ENCODE measurements around the gene CD53.

- TF ChIP-seq CTCF (conservative IDR thresholded peaks at IDR 0.05; ENCODE audit: low read depth, low read length), result no peak
- no peak for TF ChIP-seq POLR2A (IDR thresholded peaks at IDR 0.05; ENCODE audit: low read depth, low read length)
- no peak for TF ChIP-seq MXI1 (IDR thresholded peaks at IDR 0.05; ENCODE audit: borderline replicate concordance, low read depth, low read length)
- no peak for TF ChIP-seq BHLHE40 (IDR thresholded peaks at IDR 0.05; ENCODE audit: low read depth, low read length)
- TF ChIP-seq CHD1 (IDR thresholded peaks at IDR 0.05; ENCODE audit: low read depth, low read length), result no peak
- no peak for TF ChIP-seq RFX5 (IDR thresholded peaks at IDR 0.05; ENCODE audit: low read depth, low read length)
- TF ChIP-seq CEBPB (IDR thresholded peaks at IDR 0.05; ENCODE audit: low read depth, low read length), result no peak
- no peak for TF ChIP-seq SMC3 (IDR thresholded peaks at IDR 0.05; ENCODE audit: low read depth, low read length)
Observed at GRCh38 chr1:110879758-110880606, 7.0 kb downstream of the CD53 start.

Measured in IMR-90 (cell line).